PC-3 (cell line): ENCODE results near the gene ULBP3.

ENCODE experiments used
- EZH2 ChIP-seq: fragments of 300-600 bp; sonication (generic); IDR thresholded peaks from one replicate; pipeline ENCODE4 v1.6.1; 2017; ENCODE audit warnings: antibody characterized with exemption, mild to moderate bottlenecking, low read length; ENCODE audit not compliant: unreplicated experiment
- TF ChIP-seq, protein P1 (sequence below): fragments of 300-600 bp; sonication (generic); conservative IDR thresholded peaks from 2 replicates; pipeline ENCODE4 v1.5.1; 2017; ENCODE audit warnings: antibody characterized with exemption, low read depth, mild to moderate bottlenecking, low read length

DNA sequence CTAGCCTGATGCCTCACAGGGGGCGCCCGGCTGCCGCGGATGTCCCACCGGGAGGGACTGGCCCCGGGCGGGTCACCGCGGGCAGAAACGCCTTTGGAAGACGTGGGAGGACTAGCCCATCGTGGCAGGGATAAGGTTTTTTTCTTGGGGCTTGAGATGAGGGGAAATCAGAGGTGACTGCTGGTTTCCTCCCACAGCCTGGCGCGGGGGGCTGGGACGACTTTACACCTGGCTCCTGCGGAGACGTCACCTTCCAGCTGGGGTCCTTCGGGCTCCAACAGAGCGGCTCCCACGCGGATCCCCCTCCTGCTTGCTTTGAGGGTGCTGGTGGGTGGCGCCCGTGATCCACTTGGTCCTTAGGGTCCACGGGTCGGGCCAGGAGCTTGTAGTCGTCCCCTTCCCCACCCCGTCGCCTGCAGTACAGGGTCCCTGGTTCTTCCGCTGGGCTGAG lies 11.4 kb downstream of the ULBP3 start:
- TF ChIP-seq, protein P1, sequence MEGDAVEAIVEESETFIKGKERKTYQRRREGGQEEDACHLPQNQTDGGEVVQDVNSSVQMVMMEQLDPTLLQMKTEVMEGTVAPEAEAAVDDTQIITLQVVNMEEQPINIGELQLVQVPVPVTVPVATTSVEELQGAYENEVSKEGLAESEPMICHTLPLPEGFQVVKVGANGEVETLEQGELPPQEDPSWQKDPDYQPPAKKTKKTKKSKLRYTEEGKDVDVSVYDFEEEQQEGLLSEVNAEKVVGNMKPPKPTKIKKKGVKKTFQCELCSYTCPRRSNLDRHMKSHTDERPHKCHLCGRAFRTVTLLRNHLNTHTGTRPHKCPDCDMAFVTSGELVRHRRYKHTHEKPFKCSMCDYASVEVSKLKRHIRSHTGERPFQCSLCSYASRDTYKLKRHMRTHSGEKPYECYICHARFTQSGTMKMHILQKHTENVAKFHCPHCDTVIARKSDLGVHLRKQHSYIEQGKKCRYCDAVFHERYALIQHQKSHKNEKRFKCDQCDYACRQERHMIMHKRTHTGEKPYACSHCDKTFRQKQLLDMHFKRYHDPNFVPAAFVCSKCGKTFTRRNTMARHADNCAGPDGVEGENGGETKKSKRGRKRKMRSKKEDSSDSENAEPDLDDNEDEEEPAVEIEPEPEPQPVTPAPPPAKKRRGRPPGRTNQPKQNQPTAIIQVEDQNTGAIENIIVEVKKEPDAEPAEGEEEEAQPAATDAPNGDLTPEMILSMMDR, result no peak
- TF ChIP-seq EZH2, result no peak
